ENCODE results near the gene PTPN13.

PTPN13 gene

DNA sequence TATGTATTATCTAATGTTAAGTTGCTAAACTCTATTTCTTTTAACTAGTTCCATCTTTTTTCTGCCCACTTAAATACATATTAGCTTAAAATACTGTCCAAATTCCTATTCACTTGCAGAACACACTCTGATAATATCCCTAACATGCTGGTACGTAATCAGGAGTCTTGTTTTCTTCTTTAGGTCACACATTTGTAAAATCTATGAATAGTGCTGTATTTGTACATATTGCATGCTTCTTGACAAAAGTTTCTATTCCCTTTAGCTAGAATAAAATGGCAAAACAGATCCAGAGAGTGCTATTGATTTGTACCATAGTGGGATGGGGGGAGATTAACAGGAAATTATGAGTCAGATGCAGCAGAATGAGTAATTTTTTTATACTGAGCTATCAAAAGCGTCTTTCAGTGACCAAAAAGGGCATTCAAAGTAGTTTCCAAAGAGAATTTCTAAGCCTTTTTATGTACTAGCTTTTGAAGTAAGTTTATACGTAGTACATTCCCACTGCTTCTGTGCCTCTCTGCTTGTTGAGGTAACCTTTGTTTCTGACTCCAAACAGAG is 126.5 kb downstream of the PTPN13 start:
- Histone ChIP-seq H3K9ac (ENCODE audit: low read depth, low read length) (no peak overlapping the region), H3K36me3 (ENCODE audit: insufficient read depth, low read length) (peaks cover 79% of the 10 kb centered on the region), H3K27ac (ENCODE audit: low read depth, low read length) (no peak overlapping the region), H3K4me3 (ENCODE audit: low read length) (no peak overlapping the region), H3K4me1 (ENCODE audit: insufficient read depth, low read length) (no peaks in the 10 kb centered on the region), H3K9me3 (ENCODE audit: insufficient read depth, low read depth, low read length) (peaks cover 20% of the 10 kb centered on the region), H3K27me3 (ENCODE audit: insufficient read depth, low read length) (no peaks in the 10 kb centered on the region)
- 94% methylated on average over 3 of the region's 3 CpGs for WGBS

- Histone ChIP-seq H3K4me1 (ENCODE audit: insufficient read depth, low read length) (no peaks in the 10 kb centered on the region), H3K27ac (ENCODE audit: low read depth, low read length) (no peak overlapping the region), H3K4me3 (ENCODE audit: low read length) (no peak overlapping the region), H3K36me3 (ENCODE audit: insufficient read depth, low read length) (peaks cover 74% of the 10 kb centered on the region), H3K27me3 (ENCODE audit: insufficient read depth, low read length) (no peaks in the 10 kb centered on the region), H3K9ac (ENCODE audit: low read depth, low read length) (no peak overlapping the region), H3K9me3 (ENCODE audit: insufficient read depth, low read depth, low read length) (peaks cover 20% of the 10 kb centered on the region)
- WGBS: 100% methylated on average over 1 of the region's 2 CpGs
Measured at GRCh38 chr4:86721412-86721811, 127.3 kb downstream of the PTPN13 start.

DNA sequence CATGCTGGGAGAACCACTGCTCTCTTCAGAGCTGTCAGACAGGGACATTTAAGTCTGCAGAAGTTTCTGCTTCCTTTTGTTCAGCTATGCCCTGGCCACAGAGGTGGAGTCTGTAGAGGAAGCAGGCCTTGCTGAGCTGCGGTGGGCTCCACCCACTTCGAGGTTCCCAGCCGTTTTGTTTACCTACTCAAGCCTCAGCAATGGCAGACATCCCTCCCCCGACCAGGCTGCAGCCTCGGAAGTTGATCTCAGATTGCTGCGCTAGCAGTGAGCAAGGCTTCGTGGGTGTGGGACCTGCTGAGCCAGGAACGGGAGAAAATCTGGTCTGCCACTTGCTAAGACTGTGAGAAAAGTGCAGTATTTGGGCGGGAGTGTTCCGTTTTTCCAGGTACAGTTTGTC is 136.2 kb downstream of the PTPN13 start:
- Histone ChIP-seq H3K36me3 (ENCODE audit: insufficient read depth, low read length) (peaks cover 45% of the 10 kb centered on the region), H3K27me3 (ENCODE audit: insufficient read depth, low read length) (no peaks in the 10 kb centered on the region), H3K4me1 (ENCODE audit: insufficient read depth, low read length) (no peaks in the 10 kb centered on the region; the same call in 1 of the 2 replicates), H3K9ac (ENCODE audit: low read depth, low read length) (no peak overlapping the region), H3K4me3 (ENCODE audit: low read length) (no peak overlapping the region), H3K27ac (ENCODE audit: low read depth, low read length) (no peak overlapping the region), H3K9me3 (ENCODE audit: insufficient read depth, low read depth, low read length) (no peaks in the 10 kb centered on the region; the same call in 1 of the 2 replicates)
- WGBS: 81% methylated on average over 10 of the region's 10 CpGs

- WGBS: 98% methylated on average over 1 of the region's 1 CpG
Measured at GRCh38 chr4:86737244-86737643, 143.1 kb downstream of the PTPN13 start.

DNA sequence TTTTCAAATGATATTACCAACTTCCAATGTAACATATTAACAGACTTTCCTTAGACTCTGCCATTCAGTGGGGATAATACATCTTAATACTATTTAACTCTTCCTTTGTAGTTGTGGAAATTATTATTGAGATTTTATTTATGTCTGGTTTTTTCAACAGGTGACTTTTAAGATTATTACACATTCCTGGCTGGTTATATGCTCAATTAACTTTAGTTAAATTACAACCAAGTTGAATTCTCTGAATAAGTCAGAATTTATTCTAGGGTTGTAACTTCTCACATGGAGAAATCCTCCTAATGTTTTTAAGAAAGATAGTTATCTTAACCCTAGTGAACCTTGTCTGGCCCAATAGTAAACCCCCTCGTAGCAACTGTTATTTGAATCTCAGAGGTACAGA is 147.7 kb downstream of the PTPN13 start:
- no peak overlapping the region for H3K27ac ChIP-seq (ENCODE audit: low read depth, low read length)
- peaks cover 92% of the 10 kb centered on the region for H3K36me3 ChIP-seq (ENCODE audit: insufficient read depth, low read length)
- H3K27me3 ChIP-seq (ENCODE audit: insufficient read depth, low read length): no peaks in the 10 kb centered on the region
- H3K9me3 ChIP-seq (ENCODE audit: insufficient read depth, low read depth, low read length): peaks cover 26% of the 10 kb centered on the region
- no peaks in the 10 kb centered on the region for H3K4me1 ChIP-seq (ENCODE audit: insufficient read depth, low read length)
- H3K4me3 ChIP-seq (ENCODE audit: low read length): no peak overlapping the region
- H3K9ac ChIP-seq (ENCODE audit: low read depth, low read length): no peak overlapping the region
- 100% methylated on average over 1 of the region's 1 CpG for WGBS

More at GRCh38 chr4:86737244-86737643, 143.1 kb downstream of the PTPN13 start:
- Histone ChIP-seq H3K4me1 (ENCODE audit: insufficient read depth, low read length) (no peaks in the 10 kb centered on the region), H3K9ac (ENCODE audit: low read depth, low read length) (no peak overlapping the region), H3K27ac (ENCODE audit: low read depth, low read length) (no peak overlapping the region), H3K36me3 (ENCODE audit: insufficient read depth, low read length) (peaks cover 98% of the 10 kb centered on the region), H3K9me3 (ENCODE audit: insufficient read depth, low read depth, low read length) (peaks cover 26% of the 10 kb centered on the region), H3K4me3 (ENCODE audit: low read length) (no peak overlapping the region), H3K27me3 (ENCODE audit: insufficient read depth, low read length) (no peaks in the 10 kb centered on the region)

DNA sequence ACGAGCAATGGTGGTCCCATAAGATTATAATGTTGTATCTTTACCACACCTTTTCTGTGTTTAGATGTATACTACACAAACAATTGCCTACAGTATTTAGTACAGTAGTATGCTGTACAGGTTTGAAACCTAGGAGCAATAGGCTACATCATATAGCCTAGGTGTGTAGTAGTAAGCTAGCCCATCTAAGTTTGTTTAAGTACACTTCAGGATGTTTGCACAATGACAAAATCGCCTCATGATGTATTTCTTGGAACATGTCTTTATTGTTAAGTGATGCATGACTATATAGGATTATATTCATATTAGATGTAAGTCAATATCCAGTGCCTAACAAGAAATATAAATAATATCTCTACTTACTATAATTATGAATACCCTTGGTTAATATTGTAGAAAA is 150.5 kb downstream of the PTPN13 start:
- H3K4me3 ChIP-seq (ENCODE audit: low read length): no peak overlapping the region
- H3K9ac ChIP-seq (ENCODE audit: low read depth, low read length): no peak overlapping the region
- peaks cover 77% of the 10 kb centered on the region for H3K36me3 ChIP-seq (ENCODE audit: insufficient read depth, low read length)
- H3K27me3 ChIP-seq (ENCODE audit: insufficient read depth, low read length): no peaks in the 10 kb centered on the region
- 100% methylated on average over 2 of the region's 2 CpGs for WGBS
- H3K27ac ChIP-seq (ENCODE audit: low read depth, low read length): no peak overlapping the region
- H3K9me3 ChIP-seq (ENCODE audit: insufficient read depth, low read depth, low read length): peaks cover 12% of the 10 kb centered on the region
- H3K4me1 ChIP-seq (ENCODE audit: insufficient read depth, low read length): no peaks in the 10 kb centered on the region

DNA sequence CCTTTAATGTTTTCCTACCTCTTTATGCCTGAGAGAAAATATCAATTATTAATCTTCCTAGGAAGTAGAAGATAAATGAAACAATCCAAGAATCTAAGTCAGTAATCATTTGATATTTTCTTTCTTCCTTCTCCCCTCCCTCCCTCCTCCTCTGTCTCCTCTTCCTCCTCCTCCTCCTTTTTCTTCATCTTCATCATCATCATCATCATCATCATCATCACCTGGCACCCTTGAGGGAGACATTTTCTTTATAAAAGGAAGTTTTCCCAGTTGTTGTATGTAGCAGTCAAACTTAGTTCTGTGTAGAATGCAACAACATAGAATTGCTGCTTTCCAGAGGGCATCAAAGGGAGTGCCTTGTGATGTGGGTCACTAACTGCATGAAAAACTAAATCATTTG is 155.0 kb downstream of the PTPN13 start:
- H3K27me3 ChIP-seq (ENCODE audit: insufficient read depth, low read length): no peaks in the 10 kb centered on the region
- H3K9me3 ChIP-seq (ENCODE audit: insufficient read depth, low read depth, low read length): no peaks in the 10 kb centered on the region
- peaks cover 75% of the 10 kb centered on the region for H3K36me3 ChIP-seq (ENCODE audit: insufficient read depth, low read length)
- H3K4me1 ChIP-seq (ENCODE audit: insufficient read depth, low read length): no peaks in the 10 kb centered on the region
- no peak overlapping the region for H3K27ac ChIP-seq (ENCODE audit: low read depth, low read length)
- no peak overlapping the region for H3K4me3 ChIP-seq (ENCODE audit: low read length)
- H3K9ac ChIP-seq (ENCODE audit: low read depth, low read length): no peak overlapping the region

- Histone ChIP-seq H3K9me3 (ENCODE audit: insufficient read depth, low read depth, low read length) (no peaks in the 10 kb centered on the region), H3K27ac (ENCODE audit: low read depth, low read length) (no peak overlapping the region), H3K9ac (ENCODE audit: low read depth, low read length) (no peak overlapping the region), H3K4me1 (ENCODE audit: insufficient read depth, low read length) (no peaks in the 10 kb centered on the region), H3K4me3 (ENCODE audit: low read length) (no peak overlapping the region), H3K27me3 (ENCODE audit: insufficient read depth, low read length) (no peaks in the 10 kb centered on the region), H3K36me3 (ENCODE audit: insufficient read depth, low read length) (peaks cover 65% of the 10 kb centered on the region)
- 93% methylated on average over 2 of the region's 2 CpGs for WGBS
Measured at GRCh38 chr4:86755388-86755787, 161.3 kb downstream of the PTPN13 start.

DNA sequence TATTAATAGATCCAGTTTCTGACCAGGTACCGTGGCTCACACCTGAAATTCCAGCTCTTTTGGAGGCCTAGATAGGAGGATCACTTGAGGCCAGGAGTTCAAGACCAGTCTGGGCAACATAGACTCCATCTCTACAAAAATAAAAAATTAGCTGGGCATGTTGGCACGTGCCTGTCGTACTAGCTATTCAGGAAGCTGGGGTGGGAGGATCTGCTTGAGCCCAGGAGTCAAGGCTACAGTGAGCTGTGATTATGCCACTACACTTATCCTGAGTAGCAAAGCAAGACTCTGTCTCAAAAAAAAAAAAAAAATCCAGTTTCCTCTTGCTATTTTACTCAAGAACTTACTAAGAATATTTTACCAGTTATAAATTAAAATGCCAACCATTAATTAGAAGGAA is 163.4 kb downstream of the PTPN13 start:
- Histone ChIP-seq H3K4me3 (ENCODE audit: low read length) (no peak overlapping the region), H3K27me3 (ENCODE audit: insufficient read depth, low read length) (no peaks in the 10 kb centered on the region), H3K36me3 (ENCODE audit: insufficient read depth, low read length) (peaks cover 65% of the 10 kb centered on the region), H3K4me1 (ENCODE audit: insufficient read depth, low read length) (no peaks in the 10 kb centered on the region), H3K9me3 (ENCODE audit: insufficient read depth, low read depth, low read length) (no peaks in the 10 kb centered on the region), H3K9ac (ENCODE audit: low read depth, low read length) (no peak overlapping the region), H3K27ac (ENCODE audit: low read depth, low read length) (no peak overlapping the region)
- 94% methylated on average over 3 of the region's 3 CpGs for WGBS

- Histone ChIP-seq H3K9me3 (ENCODE audit: insufficient read depth, low read depth, low read length) (no peaks in the 10 kb centered on the region), H3K4me3 (ENCODE audit: low read length) (no peak overlapping the region), H3K9ac (ENCODE audit: low read depth, low read length) (no peak overlapping the region), H3K36me3 (ENCODE audit: insufficient read depth, low read length) (peaks cover 64% of the 10 kb centered on the region), H3K4me1 (ENCODE audit: insufficient read depth, low read length) (no peaks in the 10 kb centered on the region), H3K27me3 (ENCODE audit: insufficient read depth, low read length) (no peaks in the 10 kb centered on the region), H3K27ac (ENCODE audit: low read depth, low read length) (no peak overlapping the region)
- WGBS: 90% methylated on average over 3 of the region's 3 CpGs
Measured at GRCh38 chr4:86759298-86759697, 165.2 kb downstream of the PTPN13 start.

DNA sequence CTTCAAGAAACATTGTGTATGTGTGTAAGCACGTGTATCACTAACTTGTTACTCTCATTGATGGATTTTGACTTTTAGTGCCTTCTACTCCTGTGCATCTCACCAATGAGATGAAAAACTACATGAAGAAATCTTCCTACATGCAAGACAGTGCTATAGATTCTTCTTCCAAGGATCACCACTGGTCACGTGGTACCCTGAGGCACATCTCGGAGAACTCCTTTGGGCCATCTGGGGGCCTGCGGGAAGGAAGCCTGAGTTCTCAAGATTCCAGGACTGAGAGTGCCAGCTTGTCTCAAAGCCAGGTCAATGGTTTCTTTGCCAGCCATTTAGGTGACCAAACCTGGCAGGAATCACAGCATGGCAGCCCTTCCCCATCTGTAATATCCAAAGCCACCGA is 168.5 kb downstream of the PTPN13 start:
- no peak overlapping the region for H3K27ac ChIP-seq (ENCODE audit: low read depth, low read length)
- no peaks in the 10 kb centered on the region for H3K9me3 ChIP-seq (ENCODE audit: insufficient read depth, low read depth, low read length)
- H3K9ac ChIP-seq (ENCODE audit: low read depth, low read length): no peak overlapping the region
- no peaks in the 10 kb centered on the region for H3K27me3 ChIP-seq (ENCODE audit: insufficient read depth, low read length)
- H3K4me1 ChIP-seq (ENCODE audit: insufficient read depth, low read length): no peaks in the 10 kb centered on the region
- no peak overlapping the region for H3K4me3 ChIP-seq (ENCODE audit: low read length)
- 97% methylated on average over 5 of the region's 5 CpGs for WGBS
- H3K36me3 ChIP-seq (ENCODE audit: insufficient read depth, low read length): peaks cover 89% of the 10 kb centered on the region

GRCh38 chr4:86769794-86770193 is 175.7 kb downstream of the PTPN13 start:
- Histone ChIP-seq H3K27ac (ENCODE audit: low read depth, low read length) (no peak overlapping the region), H3K27me3 (ENCODE audit: insufficient read depth, low read length) (no peaks in the 10 kb centered on the region), H3K4me1 (ENCODE audit: insufficient read depth, low read length) (peaks cover 3% of the 10 kb centered on the region; the same call in 1 of the 2 replicates), H3K4me3 (ENCODE audit: low read length) (no peak overlapping the region), H3K9ac (ENCODE audit: low read depth, low read length) (no peak overlapping the region), H3K36me3 (ENCODE audit: insufficient read depth, low read length) (peaks cover 95% of the 10 kb centered on the region), H3K9me3 (ENCODE audit: insufficient read depth, low read depth, low read length) (no peaks in the 10 kb centered on the region)
- 93% methylated on average over 4 of the region's 4 CpGs for WGBS
